ENCODE results near the gene AZU1.

DNA sequence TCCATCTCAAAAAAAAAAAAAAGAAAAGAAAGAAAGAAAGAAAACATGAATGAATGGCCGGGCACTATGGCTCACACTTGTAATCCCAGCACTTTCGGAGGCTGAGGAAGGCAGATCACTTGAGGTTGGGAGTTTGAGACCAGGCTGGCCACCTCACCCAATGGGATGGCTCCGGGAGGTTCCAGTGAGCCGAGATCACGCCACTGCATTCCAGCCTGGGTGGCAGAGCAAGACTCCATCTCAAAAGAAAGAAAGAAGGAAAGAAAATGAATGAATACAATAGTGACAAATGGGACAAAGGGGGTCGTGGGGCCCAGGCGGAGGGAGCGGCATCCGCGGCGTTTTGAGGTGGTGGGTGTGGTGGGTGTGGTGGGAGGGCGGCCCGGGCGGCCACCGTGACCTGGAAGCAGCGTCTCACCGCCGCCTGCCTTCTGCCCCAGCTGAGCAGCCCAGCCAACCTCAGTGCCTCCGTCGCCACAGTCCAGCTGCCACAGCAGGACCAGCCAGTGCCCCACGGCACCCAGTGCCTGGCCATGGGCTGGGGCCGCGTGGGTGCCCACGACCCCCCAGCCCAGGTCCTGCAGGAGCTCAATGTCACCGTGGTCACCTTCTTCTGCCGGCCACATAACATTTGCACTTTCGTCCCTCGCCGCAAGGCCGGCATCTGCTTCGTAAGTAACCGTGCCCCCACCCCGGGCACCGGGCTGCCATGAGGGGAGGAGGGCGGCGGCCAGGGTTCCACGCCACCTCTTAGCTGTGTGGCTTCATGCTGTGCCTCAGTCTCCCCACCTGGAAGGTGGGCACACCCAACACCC is 18.3 kb downstream of the AZU1 start:
- TF ChIP-seq EZH2 (IDR thresholded peaks at IDR 0.05; ENCODE audit: low read length, unreplicated experiment) (no peak), EZH2phosphoT487 (IDR thresholded peaks at IDR 0.05; ENCODE audit: borderline replicate concordance, low read length) (no peak)
- TF ChIP-seq, protein P1, sequence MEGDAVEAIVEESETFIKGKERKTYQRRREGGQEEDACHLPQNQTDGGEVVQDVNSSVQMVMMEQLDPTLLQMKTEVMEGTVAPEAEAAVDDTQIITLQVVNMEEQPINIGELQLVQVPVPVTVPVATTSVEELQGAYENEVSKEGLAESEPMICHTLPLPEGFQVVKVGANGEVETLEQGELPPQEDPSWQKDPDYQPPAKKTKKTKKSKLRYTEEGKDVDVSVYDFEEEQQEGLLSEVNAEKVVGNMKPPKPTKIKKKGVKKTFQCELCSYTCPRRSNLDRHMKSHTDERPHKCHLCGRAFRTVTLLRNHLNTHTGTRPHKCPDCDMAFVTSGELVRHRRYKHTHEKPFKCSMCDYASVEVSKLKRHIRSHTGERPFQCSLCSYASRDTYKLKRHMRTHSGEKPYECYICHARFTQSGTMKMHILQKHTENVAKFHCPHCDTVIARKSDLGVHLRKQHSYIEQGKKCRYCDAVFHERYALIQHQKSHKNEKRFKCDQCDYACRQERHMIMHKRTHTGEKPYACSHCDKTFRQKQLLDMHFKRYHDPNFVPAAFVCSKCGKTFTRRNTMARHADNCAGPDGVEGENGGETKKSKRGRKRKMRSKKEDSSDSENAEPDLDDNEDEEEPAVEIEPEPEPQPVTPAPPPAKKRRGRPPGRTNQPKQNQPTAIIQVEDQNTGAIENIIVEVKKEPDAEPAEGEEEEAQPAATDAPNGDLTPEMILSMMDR (conservative IDR thresholded peaks at IDR 0.05; ENCODE audit: low read depth, low read length), result no peak
